ENCODE results near the gene COMMD2.

Gene COMMD2

DNA sequence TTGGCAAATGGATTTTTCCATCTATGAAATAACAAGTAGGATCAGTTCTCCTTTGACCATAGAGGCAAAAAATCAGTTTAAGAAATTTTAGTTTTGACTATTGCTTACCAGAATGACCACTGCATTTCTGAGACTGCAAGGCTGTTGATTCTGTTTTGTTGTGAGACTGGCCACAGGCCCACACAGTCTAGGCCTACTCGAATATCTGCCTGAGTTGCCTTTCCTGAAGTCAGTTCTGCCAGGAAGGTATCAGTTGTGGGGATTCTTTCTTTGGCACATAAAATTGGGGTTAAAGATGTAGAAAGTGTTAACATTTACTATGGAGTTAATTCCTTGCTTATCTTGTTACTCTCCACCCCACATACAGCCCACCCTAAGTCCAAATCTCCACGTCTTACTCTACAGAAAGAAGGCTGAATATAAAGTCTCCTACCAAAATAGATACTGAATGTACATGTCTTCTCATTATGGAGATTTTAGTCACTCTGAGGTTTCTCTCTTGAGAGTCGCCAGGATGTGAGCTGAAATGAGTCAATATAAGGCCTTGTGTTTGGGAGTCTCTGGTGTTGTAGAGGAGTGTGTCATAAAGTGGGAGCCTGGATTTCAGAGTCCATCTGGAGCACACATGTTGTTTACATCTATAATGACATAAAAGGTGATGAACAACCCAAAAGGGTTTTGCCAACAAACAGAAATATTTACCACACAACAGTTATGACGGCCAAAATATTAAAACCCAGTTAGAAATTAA, 49.4 kb downstream of the COMMD2 start:
- DNase-seq: no peak

DNA sequence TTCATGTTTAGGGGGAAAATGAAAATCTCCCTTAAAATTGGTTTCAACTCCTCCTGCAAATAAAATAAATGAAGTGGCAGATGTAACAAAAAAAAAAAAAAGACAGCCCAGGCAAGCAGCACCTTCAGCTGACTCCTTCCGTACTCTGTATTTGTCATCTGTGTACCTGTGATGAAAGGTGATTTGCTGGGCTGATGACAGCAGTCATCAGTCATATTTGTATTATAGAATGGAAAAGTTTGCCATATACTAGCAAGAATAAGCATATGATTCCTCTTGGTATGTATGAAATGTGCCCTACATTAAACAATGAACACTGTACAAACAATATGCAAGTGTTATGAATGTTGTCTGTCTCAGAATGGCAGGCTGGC, 50.3 kb downstream of the COMMD2 start:
- DNase-seq: no peak

DNA sequence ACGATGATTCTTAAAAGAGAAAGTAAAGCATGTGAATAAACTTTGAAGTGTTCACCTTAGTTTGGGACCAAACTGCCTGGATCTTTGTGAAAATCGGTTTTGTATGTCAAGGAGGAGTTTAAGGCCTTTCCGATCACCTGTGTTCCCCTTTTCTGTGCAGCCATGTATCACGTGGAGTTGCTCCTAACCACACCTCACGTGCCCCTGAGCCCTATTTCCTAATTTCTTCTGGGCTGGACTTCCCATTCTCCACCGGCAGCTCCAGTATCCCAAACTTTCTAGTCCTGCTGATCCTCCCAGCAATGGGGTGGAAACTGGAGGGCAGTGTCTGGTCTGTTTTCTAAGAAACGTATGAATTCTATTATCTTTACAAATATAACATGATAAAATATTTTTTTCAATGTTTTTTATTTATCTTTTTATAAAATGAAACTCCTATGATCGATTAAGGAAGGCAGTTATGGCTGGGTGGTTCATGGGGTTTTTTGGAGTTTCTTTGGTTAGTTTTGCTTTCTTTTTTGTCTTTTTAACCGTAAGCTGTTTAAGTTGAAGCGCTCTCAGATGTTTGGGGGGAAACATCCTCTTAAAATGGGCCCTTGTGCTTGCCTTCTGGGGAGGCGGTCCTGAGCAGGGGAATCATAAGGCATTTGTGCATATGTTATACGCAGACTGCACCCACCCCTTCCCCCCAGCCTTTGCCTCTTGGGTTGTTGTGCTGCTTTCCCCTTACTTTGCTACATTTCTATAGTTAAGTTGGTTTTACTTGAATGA, 50.9 kb downstream of the COMMD2 start:
- DNase-seq: no peak

Data from NCI-H2227 treated with DMSO at 0.1 percent for 48 hours (cell line).